Peyer's patch (tissue), 4 donors: ENCODE data around the gene RBP3.

Experiments
- CTCF ChIP-seq, 6 experiments: fragments of 450-650 bp in 4 of 6; fragments of 200-600 bp in 2 of 6; sonication (generic) in 1 of 6; IDR thresholded peaks; one replicate each; pipeline ENCODE4 v1.5.1; 2017 to 2019; ENCODE audit warnings: antibody characterized with exemption in 6 of 6, mild to moderate bottlenecking in 3 of 6, moderate library complexity in 1 of 6
- POLR2A ChIP-seq, 2 donors: fragments of 450-650 bp; IDR thresholded peaks; one replicate each; pipeline ENCODE4 v1.5.1; 2017; ENCODE audit warnings: antibody characterized with exemption in 2 of 2, mild to moderate bottlenecking in 2 of 2, moderate library complexity in 2 of 2

GRCh38 chr10:47379445-47379785 is 31.3 kb downstream of the RBP3 start:
- TF ChIP-seq CTCF (IDR thresholded peaks at IDR 0.05) (no peak), POLR2A (IDR thresholded peaks at IDR 0.05) (no peak)
